SK-N-MC (cell line): ENCODE data around the gene CAND2.
"Not testable (repeated sequence)": the region's sequence is repeated elsewhere in the genome, so short reads cannot be mapped to it uniquely, and the experiment has no call there.

Experiments used
- DNase-seq: peaks from one replicate; pipeline ENCODE4 v3.0.0-alpha.2; 2011; ENCODE audit warnings: low read depth, low spot score
- H3K27ac ChIP-seq: fragments of 200-600 bp; sonication (generic); 2 replicates; pipeline ENCODE4 v1.5.1; 2016; ENCODE audit warnings: mixed run types
- H3K36me3 ChIP-seq: fragments of 200-600 bp; sonication (generic); 2 replicates; pipeline ENCODE4 v1.6.1; 2017; ENCODE audit warnings: antibody characterized with exemption, low read length, mixed read lengths; ENCODE audit not compliant: insufficient read depth
- H3K4me3 ChIP-seq: fragments of 200-600 bp; sonication (generic); 2 replicates; pipeline ENCODE4 v1.5.1; 2016
- H3K9ac ChIP-seq: fragments of 200-600 bp; sonication (generic); 2 replicates; pipeline ENCODE4 v1.8.0; 2017; ENCODE audit warnings: mixed run types, mixed read lengths; ENCODE audit not compliant: insufficient read length
- H3K9me3 ChIP-seq: fragments of 200-600 bp; sonication (generic); 2 replicates; pipeline ENCODE4 v1.6.1; 2017; ENCODE audit warnings: low read depth, mild to moderate bottlenecking, antibody characterized with exemption, low read length, moderate library complexity, mixed read lengths
- EZH2 ChIP-seq: fragments of 200-600 bp; sonication (generic); IDR thresholded peaks from one replicate; pipeline ENCODE4 v1.6.1; 2017; ENCODE audit warnings: antibody characterized with exemption
- FOXP2 ChIP-seq: optimal IDR thresholded peaks from 2 replicates; pipeline ENCODE3; 2011; ENCODE audit warnings: mild to moderate bottlenecking, moderate library complexity; ENCODE audit not compliant: insufficient read depth; ENCODE audit errors: extremely low read length, control extremely low read depth
- POLR2AphosphoS5 ChIP-seq: IDR thresholded peaks from 2 replicates; pipeline ENCODE4 v1.6.1; 2012; ENCODE audit warnings: mild to moderate bottlenecking, low read depth, low read length, borderline replicate concordance

The CAND2 gene

DNA sequence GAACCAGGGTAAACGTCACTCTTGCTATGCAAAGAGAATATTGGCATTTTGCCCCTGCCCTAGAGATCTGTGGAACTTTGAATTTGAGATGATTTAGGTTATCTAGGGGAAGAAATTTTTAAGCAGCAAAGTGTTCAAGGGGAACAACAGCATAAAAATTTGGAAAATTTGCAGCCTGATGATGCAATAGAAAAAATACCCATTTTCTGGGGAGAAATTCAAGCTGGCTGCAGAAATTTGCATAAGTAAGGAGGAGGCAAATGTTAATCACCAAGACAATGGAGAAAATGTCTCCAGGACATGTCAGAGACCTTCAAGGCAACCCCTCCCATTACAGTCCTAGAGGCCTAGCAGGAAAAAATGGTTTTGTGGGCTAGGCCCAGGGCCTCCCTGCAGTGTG is 49.3 kb downstream of the CAND2 start:
- DNase-seq: no peak
- Histone ChIP-seq H3K36me3 (peaks cover under 1% of the 10 kb centered on the region; the same call in 1 of the 2 replicates), H3K4me3 (no peak overlapping the region), H3K9ac (no peak overlapping the region), H3K27ac (no peak overlapping the region), H3K9me3 (no peaks in the 10 kb centered on the region)
- TF ChIP-seq EZH2 (no peak), POLR2AphosphoS5 (no peak), FOXP2 (no peak)

DNA sequence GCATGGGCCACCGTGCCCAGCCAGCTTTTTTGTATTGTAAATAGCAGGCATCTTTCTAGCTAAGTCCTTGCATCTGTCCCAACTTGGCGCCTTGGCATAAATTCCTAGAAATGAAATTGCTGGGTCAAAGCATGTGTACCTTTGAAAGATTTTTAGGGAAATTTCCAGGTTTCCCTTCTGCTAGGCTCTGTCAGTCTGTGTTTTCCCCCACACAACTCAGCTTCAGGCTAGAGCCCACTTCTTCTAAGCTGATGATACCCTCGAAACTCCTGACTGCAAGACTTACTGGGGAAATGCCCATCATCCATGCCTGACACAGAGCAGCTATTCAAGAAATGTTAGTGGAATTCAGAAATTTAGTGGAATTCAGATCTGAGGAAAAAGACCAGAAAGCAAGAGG is 55.7 kb downstream of the CAND2 start:
- H3K9me3 ChIP-seq: no peaks in the 10 kb centered on the region
- no peak overlapping the region for H3K9ac ChIP-seq
- no peak for DNase-seq
- H3K27ac ChIP-seq: no peak overlapping the region
- TF ChIP-seq POLR2AphosphoS5: no peak
- no peak for TF ChIP-seq EZH2
- no peak for TF ChIP-seq FOXP2
- no peak overlapping the region for H3K4me3 ChIP-seq
- H3K36me3 ChIP-seq: no peaks in the 10 kb centered on the region

DNA sequence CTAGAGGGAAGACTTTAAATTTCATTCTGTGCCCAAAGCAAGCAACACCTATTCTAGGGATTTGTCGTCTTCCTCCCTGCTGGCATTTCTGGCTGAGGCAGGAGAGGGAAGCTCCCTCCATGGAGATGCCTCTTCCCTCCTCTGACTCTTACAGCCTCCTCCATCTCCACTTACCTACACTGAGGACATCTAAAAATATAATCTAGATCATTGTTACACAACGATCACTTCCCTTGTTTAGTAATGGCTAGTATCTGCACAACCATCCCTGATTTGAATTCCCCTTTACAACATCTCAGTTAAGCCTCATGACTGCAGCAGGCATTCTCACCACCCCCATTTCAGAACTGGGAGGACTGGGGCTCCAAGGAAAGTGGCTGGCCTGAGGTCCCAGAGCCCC is 57.4 kb downstream of the CAND2 start:
- not testable (repeated sequence) for H3K9ac ChIP-seq, H3K9me3 ChIP-seq, H3K27ac ChIP-seq, H3K4me3 ChIP-seq, DNase-seq, H3K36me3 ChIP-seq

DNA sequence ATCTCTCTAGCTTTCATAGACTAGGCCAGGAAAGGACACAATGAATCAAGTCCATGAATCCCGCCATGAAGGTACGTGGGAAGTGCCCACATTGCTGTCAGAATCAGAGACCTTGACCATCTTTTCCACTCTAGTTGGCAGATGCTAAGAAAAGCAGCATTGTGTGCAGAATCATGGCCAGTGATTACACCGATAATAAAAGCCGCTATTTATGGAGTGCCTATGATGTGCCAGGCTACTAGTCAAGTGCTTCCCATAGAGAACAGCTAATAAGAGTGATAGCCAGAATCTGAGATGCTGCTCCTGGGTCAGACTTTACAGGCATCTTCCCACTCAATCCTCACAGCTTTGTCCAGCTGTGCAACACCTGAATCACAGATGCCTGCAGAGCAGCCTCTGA is 58.1 kb downstream of the CAND2 start:
- TF ChIP-seq FOXP2 (no peak), EZH2 (no peak), POLR2AphosphoS5 (no peak)
- H3K4me3 ChIP-seq: no peak overlapping the region
- H3K9ac ChIP-seq: no peak overlapping the region
- no peaks in the 10 kb centered on the region for H3K9me3 ChIP-seq
- no peak overlapping the region for H3K27ac ChIP-seq
- no peaks in the 10 kb centered on the region for H3K36me3 ChIP-seq
- no peak for DNase-seq

DNA sequence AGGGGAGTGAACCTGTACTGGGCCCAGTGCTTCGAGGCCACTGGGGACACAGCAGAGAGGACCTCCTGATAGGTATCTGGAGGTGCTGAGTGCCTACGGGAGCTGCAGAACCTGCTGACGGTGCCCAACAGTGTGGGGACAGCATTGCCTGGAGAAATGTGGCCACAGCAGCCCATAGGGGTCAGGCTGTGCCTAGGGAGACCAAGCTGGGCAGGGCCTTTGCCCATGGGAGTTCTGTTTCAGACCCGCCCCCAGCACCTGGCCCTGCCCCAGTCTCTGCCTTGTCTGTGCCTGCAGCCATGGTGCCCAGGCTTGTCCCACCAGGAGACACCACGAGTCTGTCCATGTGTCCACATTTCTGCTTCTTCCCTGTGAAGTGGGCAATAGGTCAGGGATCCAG is 60.1 kb downstream of the CAND2 start:
- DNase-seq: no peak
- Histone ChIP-seq H3K9ac (no peak overlapping the region), H3K9me3 (no peaks in the 10 kb centered on the region), H3K27ac (no peak overlapping the region), H3K36me3 (no peaks in the 10 kb centered on the region), H3K4me3 (no peak overlapping the region)
- TF ChIP-seq FOXP2: no peak
- no peak for TF ChIP-seq EZH2
- no peak for TF ChIP-seq POLR2AphosphoS5

DNA sequence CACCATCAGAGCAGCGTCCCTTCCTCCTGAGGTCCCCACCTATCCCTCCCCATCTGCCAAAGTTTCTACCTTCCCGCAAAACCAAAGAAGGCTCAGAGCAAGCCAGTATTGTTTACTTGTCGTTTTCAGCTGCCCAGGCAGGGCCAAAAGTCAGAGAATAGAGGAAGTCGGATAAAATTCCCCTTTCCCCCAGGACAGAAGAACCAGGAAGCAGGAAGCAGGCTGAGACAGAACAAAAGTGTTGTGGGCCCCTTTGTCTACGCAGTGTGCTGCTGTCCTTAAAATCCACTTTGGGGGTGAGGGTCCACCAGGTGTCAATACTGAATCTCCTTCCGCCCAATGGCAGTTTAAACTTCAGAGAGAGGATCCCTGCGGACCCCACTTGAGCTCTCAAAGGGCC is 63.4 kb downstream of the CAND2 start:
- Histone ChIP-seq H3K4me3 (no peak overlapping the region), H3K36me3 (no peaks in the 10 kb centered on the region), H3K27ac (no peak overlapping the region), H3K9ac (no peak overlapping the region), H3K9me3 (no peaks in the 10 kb centered on the region)
- TF ChIP-seq POLR2AphosphoS5 (no peak), FOXP2 (no peak)
- no peak for DNase-seq

DNA sequence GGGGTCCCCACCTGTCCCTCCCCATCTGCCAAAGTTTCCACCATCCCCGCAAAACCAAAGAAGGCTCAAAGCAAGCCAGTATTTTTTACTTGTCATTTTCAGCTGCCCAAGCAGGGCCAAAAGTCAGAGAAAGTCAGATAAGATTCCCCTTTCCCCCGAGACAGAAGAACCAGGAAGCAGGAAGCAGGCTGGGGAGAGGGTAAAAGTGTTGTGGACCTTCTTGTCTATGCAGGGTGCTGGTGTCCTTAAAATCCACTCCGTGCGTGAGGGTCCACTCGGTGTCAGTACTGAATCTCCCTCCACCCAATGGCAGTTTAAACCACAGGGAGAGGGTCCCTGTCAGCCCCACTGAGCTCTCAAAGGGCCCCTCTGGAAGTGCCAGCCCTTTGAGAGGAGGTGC is 65.1 kb downstream of the CAND2 start:
- no peaks in the 10 kb centered on the region for H3K36me3 ChIP-seq
- H3K9me3 ChIP-seq: no peaks in the 10 kb centered on the region
- TF ChIP-seq EZH2 (no peak), POLR2AphosphoS5 (no peak), FOXP2 (no peak)
- no peak overlapping the region for H3K4me3 ChIP-seq
- H3K27ac ChIP-seq: no peak overlapping the region
- H3K9ac ChIP-seq: no peak overlapping the region
- DNase-seq: no peak

DNA sequence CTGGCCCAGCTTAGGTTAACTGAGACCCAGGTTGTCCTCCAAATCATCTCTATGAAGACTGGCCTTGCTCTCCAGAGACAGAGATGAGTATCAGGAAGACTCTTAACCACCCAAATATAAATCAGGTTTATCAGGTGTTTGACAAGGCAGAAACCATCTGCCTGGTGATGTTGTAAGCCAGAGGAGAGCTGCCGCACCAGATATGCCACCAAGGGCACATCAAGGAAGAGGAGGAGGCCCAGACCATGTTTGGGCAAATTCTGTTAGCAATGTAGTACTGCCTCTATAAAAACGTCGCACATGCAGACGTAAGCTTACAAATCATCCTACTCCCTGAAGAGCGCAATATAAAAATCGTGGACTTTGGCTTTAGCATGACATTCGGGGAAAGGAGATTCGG is 65.9 kb downstream of the CAND2 start:
- H3K9me3 ChIP-seq: no peaks in the 10 kb centered on the region
- no peak for DNase-seq
- no peaks in the 10 kb centered on the region for H3K36me3 ChIP-seq
- TF ChIP-seq POLR2AphosphoS5 (no peak), EZH2 (no peak), FOXP2 (no peak)
- no peak overlapping the region for H3K27ac ChIP-seq
- no peak overlapping the region for H3K9ac ChIP-seq
- H3K4me3 ChIP-seq: no peak overlapping the region

DNA sequence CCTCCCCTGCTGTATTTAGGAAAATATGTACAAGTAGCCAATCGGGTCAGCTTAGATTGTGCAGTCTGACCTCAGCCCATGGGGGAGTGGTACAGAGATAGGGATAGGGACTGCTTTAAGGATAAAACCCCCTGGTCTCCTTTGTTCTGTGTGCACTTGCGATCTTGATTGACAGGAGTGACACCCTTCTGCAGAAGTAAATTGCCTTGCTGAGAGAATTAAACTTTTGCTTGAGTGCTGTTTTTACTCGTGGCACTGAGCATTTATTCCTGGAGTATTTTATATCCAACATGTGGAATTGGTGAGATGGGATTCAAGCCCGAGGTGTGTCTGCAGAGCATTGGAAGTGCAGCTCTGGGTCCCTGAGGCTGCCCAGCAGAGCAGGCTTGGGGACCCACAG is 68.8 kb downstream of the CAND2 start:
- DNase-seq: no peak
- H3K9ac ChIP-seq: no peak overlapping the region

More for the DNA sequence above, 68.8 kb downstream of the CAND2 start:
- Histone ChIP-seq H3K4me3 (no peak overlapping the region), H3K9me3 (no peaks in the 10 kb centered on the region), H3K36me3 (no peaks in the 10 kb centered on the region), H3K27ac (no peak overlapping the region)
- TF ChIP-seq EZH2: no peak
- no peak for TF ChIP-seq POLR2AphosphoS5
- TF ChIP-seq FOXP2: no peak
